Sigmoid colon (tissue), 7 donors: ENCODE measurements around the gene SLC17A6. TPM values are rescaled to one million over a fixed set of nuclear protein-coding genes. Genes with fewer than 3 reads are reported as not detected.

Experiments
- DNase-seq: peaks from one replicate; pipeline ENCODE4 v3.0.0-alpha.2; 2019
- H3K27ac ChIP-seq, 4 donors: fragments of 200-600 bp; sonication (generic); one replicate each; pipeline ENCODE4 v1.5.1; 2016 to 2019; ENCODE audit warnings: mild to moderate bottlenecking in 1 of 4
- H3K27me3 ChIP-seq, 3 donors: fragments of 200-600 bp; sonication (generic); one replicate each; pipeline ENCODE4 v1.5.1; 2019; ENCODE audit warnings: mild to moderate bottlenecking in 1 of 3
- H3K36me3 ChIP-seq, 4 donors: fragments of 200-600 bp; sonication (generic); one replicate each; pipeline ENCODE4 v1.5.1; 2016 to 2019
- H3K4me1 ChIP-seq, 4 donors: fragments of 200-600 bp; sonication (generic); one replicate each; pipeline ENCODE4 v1.5.1; 2017 to 2019
- H3K4me3 ChIP-seq, 4 donors: fragments of 200-600 bp; sonication (generic); one replicate each; pipeline ENCODE4 v1.5.1; 2017 to 2019; ENCODE audit warnings: mild to moderate bottlenecking in 2 of 4, moderate library complexity in 1 of 4
- H3K9me3 ChIP-seq, 4 donors: fragments of 200-600 bp in 3 of 4; sonication (generic) in 3 of 4; one replicate each; pipeline versions ENCODE4 v1.5.1 to v1.6.1; 2013 to 2019
- EP300 ChIP-seq, 4 donors: sonication (generic); formaldehyde crosslinking; IDR thresholded peaks; one replicate each; pipeline ENCODE4 v1.6.1; 2017; ENCODE audit warnings: antibody characterized with exemption in 4 of 4
- POLR2A ChIP-seq, 2 donors: fragments of 450-650 bp; IDR thresholded peaks; one replicate each; pipeline ENCODE4 v1.6.1; 2016; ENCODE audit warnings: antibody characterized with exemption in 2 of 2, mild to moderate bottlenecking in 2 of 2, moderate library complexity in 2 of 2
- POLR2AphosphoS5 ChIP-seq, 4 donors: sonication (generic); formaldehyde crosslinking; IDR thresholded peaks; one replicate each; pipeline ENCODE4 v1.6.1; 2017; ENCODE audit warnings: antibody characterized with exemption in 4 of 4
- WGBS, 2 donors: extraction: QIAGEN DNeasy Blood & Tissue Kit; methylation state at CpG; one replicate each; pipeline ENCODE4 v1.1.7; 2013; 5-methylcytosine and 5-hydroxymethylcytosine counted together
- intact Hi-C: fragments of 100-400 bp; cut with DNase I; formaldehyde crosslinking; loops from one replicate; pipeline ENCODE4 v1.15.1; 2023
- polyA plus RNA-seq, 3 donors: library from polyadenylated mRNA; stranded (reverse); fragments of 200-250 nt; gene quantifications; one replicate each; pipeline ENCODE4 v1.2.3, GENCODE V29; 2013
- total RNA-seq, 4 donors: library from RNA; depleted of rRNA; stranded (reverse); fragments of >200 nt; gene quantifications; one replicate each; pipeline ENCODE4 v1.1.0, GENCODE V29; 2016
- TF ChIP-seq, protein P1 (sequence below), 4 experiments: fragments of 450-650 bp in 3 of 4; fragments of 200-600 bp in 1 of 4; IDR thresholded peaks; one replicate each; pipeline ENCODE4 v1.5.1; 2016 to 2019; ENCODE audit warnings: antibody characterized with exemption in 4 of 4, mild to moderate bottlenecking in 3 of 4, moderate library complexity in 2 of 4
- donor health status: healthy with polysubstance abuse.
- donor health status: Bipolar disorder and iron deficiency.
- donor health status: healthy.

The SLC17A6 gene
- total and polyA plus RNA-seq, 7 donors: not detected

GRCh38 chr11:22390283-22390655, 52.1 kb downstream of the SLC17A6 start:
- Histone ChIP-seq H3K27ac (no peak overlapping the region), H3K9me3 (no peaks in the 10 kb centered on the region), H3K4me3 (no peak overlapping the region), H3K36me3 (no peaks in the 10 kb centered on the region), H3K27me3 (no peaks in the 10 kb centered on the region), H3K4me1 (no peaks in the 10 kb centered on the region)
- TF ChIP-seq POLR2AphosphoS5 (IDR thresholded peaks at IDR 0.05): no peak
- TF ChIP-seq EP300 (IDR thresholded peaks at IDR 0.05): no peak
- TF ChIP-seq, protein P1, sequence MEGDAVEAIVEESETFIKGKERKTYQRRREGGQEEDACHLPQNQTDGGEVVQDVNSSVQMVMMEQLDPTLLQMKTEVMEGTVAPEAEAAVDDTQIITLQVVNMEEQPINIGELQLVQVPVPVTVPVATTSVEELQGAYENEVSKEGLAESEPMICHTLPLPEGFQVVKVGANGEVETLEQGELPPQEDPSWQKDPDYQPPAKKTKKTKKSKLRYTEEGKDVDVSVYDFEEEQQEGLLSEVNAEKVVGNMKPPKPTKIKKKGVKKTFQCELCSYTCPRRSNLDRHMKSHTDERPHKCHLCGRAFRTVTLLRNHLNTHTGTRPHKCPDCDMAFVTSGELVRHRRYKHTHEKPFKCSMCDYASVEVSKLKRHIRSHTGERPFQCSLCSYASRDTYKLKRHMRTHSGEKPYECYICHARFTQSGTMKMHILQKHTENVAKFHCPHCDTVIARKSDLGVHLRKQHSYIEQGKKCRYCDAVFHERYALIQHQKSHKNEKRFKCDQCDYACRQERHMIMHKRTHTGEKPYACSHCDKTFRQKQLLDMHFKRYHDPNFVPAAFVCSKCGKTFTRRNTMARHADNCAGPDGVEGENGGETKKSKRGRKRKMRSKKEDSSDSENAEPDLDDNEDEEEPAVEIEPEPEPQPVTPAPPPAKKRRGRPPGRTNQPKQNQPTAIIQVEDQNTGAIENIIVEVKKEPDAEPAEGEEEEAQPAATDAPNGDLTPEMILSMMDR (IDR thresholded peaks at IDR 0.05): no peak
- no peak for TF ChIP-seq POLR2A (IDR thresholded peaks at IDR 0.05)
- DNase-seq: no peak
- 67 to 73% methylated on average over 5 of the region's 5 CpGs for WGBS, 2 donors
- intact Hi-C loops: no loop called here

GRCh38 chr11:22392561-22392960, 54.4 kb downstream of the SLC17A6 start:
- no peaks in the 10 kb centered on the region for H3K27me3 ChIP-seq
- no peak overlapping the region for H3K27ac ChIP-seq
- TF ChIP-seq POLR2A (IDR thresholded peaks at IDR 0.05) (no peak), POLR2AphosphoS5 (IDR thresholded peaks at IDR 0.05) (no peak), EP300 (IDR thresholded peaks at IDR 0.05) (no peak)
- TF ChIP-seq, protein P1 (IDR thresholded peaks at IDR 0.05): no peak
- no peak overlapping the region for H3K4me3 ChIP-seq
- no peaks in the 10 kb centered on the region for H3K36me3 ChIP-seq
- H3K4me1 ChIP-seq: no peaks in the 10 kb centered on the region
- intact Hi-C loops: no loop called here
- no peaks in the 10 kb centered on the region for H3K9me3 ChIP-seq
- no peak for DNase-seq

GRCh38 chr11:22405377-22405776, 67.2 kb downstream of the SLC17A6 start:
- no peak overlapping the region for H3K27ac ChIP-seq
- 75 to 77% methylated on average over 3 of the region's 3 CpGs for WGBS, 2 donors
- H3K36me3 ChIP-seq: no peaks in the 10 kb centered on the region
- no peak for TF ChIP-seq EP300 (IDR thresholded peaks at IDR 0.05)
- TF ChIP-seq POLR2AphosphoS5 (IDR thresholded peaks at IDR 0.05): no peak
- TF ChIP-seq POLR2A (IDR thresholded peaks at IDR 0.05): no peak
- TF ChIP-seq, protein P1 (IDR thresholded peaks at IDR 0.05): no peak
- H3K27me3 ChIP-seq: no peaks in the 10 kb centered on the region
- no peaks in the 10 kb centered on the region for H3K9me3 ChIP-seq
- H3K4me1 ChIP-seq: no peaks in the 10 kb centered on the region
- intact Hi-C loops: no loop called here
- H3K4me3 ChIP-seq: no peak overlapping the region
- DNase-seq: no peak

DNA sequence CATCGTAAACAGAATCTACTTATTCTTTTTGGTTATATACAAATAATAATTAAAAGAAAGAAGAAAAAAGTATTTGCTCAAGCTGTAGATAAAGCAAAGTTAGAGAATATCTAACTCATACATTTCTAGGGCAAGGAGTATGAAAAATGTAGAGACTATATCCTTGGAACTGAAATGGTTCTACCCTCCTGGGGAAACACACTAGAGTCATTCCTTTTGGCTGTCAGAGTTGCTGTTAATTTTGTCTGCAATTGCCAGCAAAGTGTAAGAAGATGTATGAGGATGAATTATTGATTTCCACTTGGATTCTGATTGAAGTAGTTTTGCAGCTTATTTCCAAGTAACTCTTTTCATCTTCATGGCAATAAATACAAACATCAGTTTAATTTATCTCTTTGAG, 69.1 kb downstream of the SLC17A6 start:
- no peaks in the 10 kb centered on the region for H3K4me1 ChIP-seq
- intact Hi-C loops: no loop called here
- 91 to 92% methylated on average over 1 of the region's 1 CpG for WGBS, 2 donors
- DNase-seq: no peak
- H3K4me3 ChIP-seq: no peak overlapping the region
- no peaks in the 10 kb centered on the region for H3K9me3 ChIP-seq
- H3K27me3 ChIP-seq: no peaks in the 10 kb centered on the region
- no peak overlapping the region for H3K27ac ChIP-seq
- TF ChIP-seq POLR2AphosphoS5 (IDR thresholded peaks at IDR 0.05): no peak
- no peak for TF ChIP-seq POLR2A (IDR thresholded peaks at IDR 0.05)
- no peak for TF ChIP-seq EP300 (IDR thresholded peaks at IDR 0.05)
- TF ChIP-seq, protein P1 (IDR thresholded peaks at IDR 0.05): no peak
- H3K36me3 ChIP-seq: no peaks in the 10 kb centered on the region

GRCh38 chr11:22407921-22408320, 69.7 kb downstream of the SLC17A6 start:
- Histone ChIP-seq H3K27me3 (no peaks in the 10 kb centered on the region), H3K4me3 (no peak overlapping the region), H3K36me3 (no peaks in the 10 kb centered on the region), H3K27ac (no peak overlapping the region), H3K4me1 (no peaks in the 10 kb centered on the region), H3K9me3 (no peaks in the 10 kb centered on the region)
- intact Hi-C loops: no loop called here
- DNase-seq: no peak
- TF ChIP-seq, protein P1 (IDR thresholded peaks at IDR 0.05): no peak
- no peak for TF ChIP-seq POLR2A (IDR thresholded peaks at IDR 0.05)
- no peak for TF ChIP-seq POLR2AphosphoS5 (IDR thresholded peaks at IDR 0.05)
- TF ChIP-seq EP300 (IDR thresholded peaks at IDR 0.05): no peak
- 55 to 63% methylated on average over 2 of the region's 2 CpGs for WGBS, 2 donors
